Measurements from ENCODE around the gene AQP1.

DNA sequence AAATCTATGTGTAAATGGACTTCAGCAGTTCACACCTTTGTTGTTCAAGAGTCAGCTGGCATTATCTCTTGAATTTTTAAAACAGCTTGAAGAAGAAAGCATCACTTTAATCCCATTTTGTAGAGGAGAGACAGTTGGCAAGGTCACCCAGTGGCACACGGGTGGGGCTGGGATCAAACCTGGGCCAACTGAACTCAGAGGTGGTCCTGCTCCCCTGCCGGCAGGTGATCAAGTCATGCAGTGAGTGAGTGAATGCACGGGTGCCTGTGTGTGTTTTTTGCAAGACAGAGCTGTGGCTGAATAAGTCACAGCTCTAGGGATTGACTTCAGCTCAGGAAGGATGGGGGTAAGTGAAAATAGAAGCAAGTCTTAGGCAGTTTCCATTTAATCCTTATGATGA lies 61.6 kb downstream of the AQP1 start:
- TF ChIP-seq, protein P1, sequence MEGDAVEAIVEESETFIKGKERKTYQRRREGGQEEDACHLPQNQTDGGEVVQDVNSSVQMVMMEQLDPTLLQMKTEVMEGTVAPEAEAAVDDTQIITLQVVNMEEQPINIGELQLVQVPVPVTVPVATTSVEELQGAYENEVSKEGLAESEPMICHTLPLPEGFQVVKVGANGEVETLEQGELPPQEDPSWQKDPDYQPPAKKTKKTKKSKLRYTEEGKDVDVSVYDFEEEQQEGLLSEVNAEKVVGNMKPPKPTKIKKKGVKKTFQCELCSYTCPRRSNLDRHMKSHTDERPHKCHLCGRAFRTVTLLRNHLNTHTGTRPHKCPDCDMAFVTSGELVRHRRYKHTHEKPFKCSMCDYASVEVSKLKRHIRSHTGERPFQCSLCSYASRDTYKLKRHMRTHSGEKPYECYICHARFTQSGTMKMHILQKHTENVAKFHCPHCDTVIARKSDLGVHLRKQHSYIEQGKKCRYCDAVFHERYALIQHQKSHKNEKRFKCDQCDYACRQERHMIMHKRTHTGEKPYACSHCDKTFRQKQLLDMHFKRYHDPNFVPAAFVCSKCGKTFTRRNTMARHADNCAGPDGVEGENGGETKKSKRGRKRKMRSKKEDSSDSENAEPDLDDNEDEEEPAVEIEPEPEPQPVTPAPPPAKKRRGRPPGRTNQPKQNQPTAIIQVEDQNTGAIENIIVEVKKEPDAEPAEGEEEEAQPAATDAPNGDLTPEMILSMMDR (IDR thresholded peaks at IDR 0.05; ENCODE audit: low read depth, low read length, missing input control) = no peak
- TF ChIP-seq YY1 (IDR thresholded peaks at IDR 0.05) (no peak), JUND (IDR thresholded peaks at IDR 0.05) (no peak), RAD21 (IDR thresholded peaks at IDR 0.05) (no peak), FOXA1 (IDR thresholded peaks at IDR 0.05) (no peak), FOXA2 (IDR thresholded peaks at IDR 0.05) (no peak), EGR1 (IDR thresholded peaks at IDR 0.05; ENCODE audit: low read depth in 2 of 2) (no peak), HNF4G (IDR thresholded peaks at IDR 0.05) (no peak), SP1 (IDR thresholded peaks at IDR 0.05) (no peak), TAF1 (conservative IDR thresholded peaks at IDR 0.05) (no peak)
- TF ChIP-seq, protein P2, sequence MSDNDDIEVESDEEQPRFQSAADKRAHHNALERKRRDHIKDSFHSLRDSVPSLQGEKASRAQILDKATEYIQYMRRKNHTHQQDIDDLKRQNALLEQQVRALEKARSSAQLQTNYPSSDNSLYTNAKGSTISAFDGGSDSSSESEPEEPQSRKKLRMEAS (IDR thresholded peaks at IDR 0.05) = no peak
- TF ChIP-seq, protein P3, sequence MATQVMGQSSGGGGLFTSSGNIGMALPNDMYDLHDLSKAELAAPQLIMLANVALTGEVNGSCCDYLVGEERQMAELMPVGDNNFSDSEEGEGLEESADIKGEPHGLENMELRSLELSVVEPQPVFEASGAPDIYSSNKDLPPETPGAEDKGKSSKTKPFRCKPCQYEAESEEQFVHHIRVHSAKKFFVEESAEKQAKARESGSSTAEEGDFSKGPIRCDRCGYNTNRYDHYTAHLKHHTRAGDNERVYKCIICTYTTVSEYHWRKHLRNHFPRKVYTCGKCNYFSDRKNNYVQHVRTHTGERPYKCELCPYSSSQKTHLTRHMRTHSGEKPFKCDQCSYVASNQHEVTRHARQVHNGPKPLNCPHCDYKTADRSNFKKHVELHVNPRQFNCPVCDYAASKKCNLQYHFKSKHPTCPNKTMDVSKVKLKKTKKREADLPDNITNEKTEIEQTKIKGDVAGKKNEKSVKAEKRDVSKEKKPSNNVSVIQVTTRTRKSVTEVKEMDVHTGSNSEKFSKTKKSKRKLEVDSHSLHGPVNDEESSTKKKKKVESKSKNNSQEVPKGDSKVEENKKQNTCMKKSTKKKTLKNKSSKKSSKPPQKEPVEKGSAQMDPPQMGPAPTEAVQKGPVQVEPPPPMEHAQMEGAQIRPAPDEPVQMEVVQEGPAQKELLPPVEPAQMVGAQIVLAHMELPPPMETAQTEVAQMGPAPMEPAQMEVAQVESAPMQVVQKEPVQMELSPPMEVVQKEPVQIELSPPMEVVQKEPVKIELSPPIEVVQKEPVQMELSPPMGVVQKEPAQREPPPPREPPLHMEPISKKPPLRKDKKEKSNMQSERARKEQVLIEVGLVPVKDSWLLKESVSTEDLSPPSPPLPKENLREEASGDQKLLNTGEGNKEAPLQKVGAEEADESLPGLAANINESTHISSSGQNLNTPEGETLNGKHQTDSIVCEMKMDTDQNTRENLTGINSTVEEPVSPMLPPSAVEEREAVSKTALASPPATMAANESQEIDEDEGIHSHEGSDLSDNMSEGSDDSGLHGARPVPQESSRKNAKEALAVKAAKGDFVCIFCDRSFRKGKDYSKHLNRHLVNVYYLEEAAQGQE (IDR thresholded peaks at IDR 0.05) = no peak
- TF ChIP-seq, protein P4, sequence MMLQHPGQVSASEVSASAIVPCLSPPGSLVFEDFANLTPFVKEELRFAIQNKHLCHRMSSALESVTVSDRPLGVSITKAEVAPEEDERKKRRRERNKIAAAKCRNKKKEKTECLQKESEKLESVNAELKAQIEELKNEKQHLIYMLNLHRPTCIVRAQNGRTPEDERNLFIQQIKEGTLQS (IDR thresholded peaks at IDR 0.05) = no peak
